Left lung (tissue), 10 donors: Measurements from ENCODE around the gene CPZ. TPM values are rescaled to one million over a fixed set of nuclear protein-coding genes. Genes with fewer than 3 reads are reported as not detected.

Source experiments
- ATAC-seq: fragments of 200-7000 bp; cut with Tn5 transposase; one replicate; pipeline ENCODE4 v1.9.1; 2020; ENCODE audit warnings: moderate library complexity
- DNase-seq, 4 donors: peaks; one replicate each; pipeline ENCODE4 v3.0.0-alpha.2; 2013 to 2020
- H3K27ac ChIP-seq, 2 donors: fragments of 200-600 bp; sonication (generic) in 1 of 2; one replicate each; pipeline versions ENCODE4 v1.5.0 to v1.8.0; 2020 to 2021
- H3K27me3 ChIP-seq, 2 donors: fragments of 200-600 bp; sonication (generic) in 1 of 2; one replicate each; pipeline versions ENCODE4 v1.5.0 to v1.8.0; 2020 to 2021
- H3K36me3 ChIP-seq, 2 donors: fragments of 200-600 bp; sonication (generic) in 1 of 2; one replicate each; pipeline versions ENCODE4 v1.5.0 to v1.8.0; 2020 to 2021
- H3K4me1 ChIP-seq, 2 donors: fragments of 200-600 bp; one replicate each; pipeline ENCODE4 v1.8.0; 2021
- H3K4me3 ChIP-seq, 2 donors: fragments of 200-600 bp; sonication (generic) in 1 of 2; one replicate each; pipeline versions ENCODE4 v1.5.0 to v1.8.0; 2020 to 2021; ENCODE audit warnings: mild to moderate bottlenecking in 1 of 2
- H3K9me3 ChIP-seq, 2 donors: fragments of 200-600 bp; sonication (generic) in 1 of 2; one replicate each; pipeline versions ENCODE4 v1.5.0 to v1.8.0; 2020 to 2021
- CTCF ChIP-seq, 2 donors: fragments of 200-600 bp; sonication (generic) in 1 of 2; IDR thresholded peaks; one replicate each; pipeline versions ENCODE4 v1.5.0 to v1.8.0; 2021; ENCODE audit warnings: antibody characterized with exemption in 2 of 2
- intact Hi-C, 2 donors: fragments of 100-400 bp; cut with DNase I; formaldehyde crosslinking; loops; one replicate each; pipeline versions ENCODE4 v1.11.2 to v1.14.2; 2022
- polyA plus RNA-seq, 6 donors: library from polyadenylated mRNA; unstranded; fragments of 120-200 nt; gene quantifications; one replicate each; pipeline ENCODE4 v1.2.1, GENCODE V29; 2013; ENCODE audit not compliant: insufficient read length in 6 of 6
- total RNA-seq, 2 donors: library from RNA; stranded (reverse); fragmentation: NEBNext Ultra II Directional; extraction: Animal tissue kit (Norgen Biotek cat#: 25700); gene quantifications; one replicate each; pipeline ENCODE4 v1.2.1, GENCODE V29; 2021
- donor health status: DM: no; HTN: yes; CAD: no.
- donor health status: DM: no; HTN: no; CAD: no.

The CPZ gene
- total and polyA plus RNA-seq, 8 donors, result 1.3 to 18.4 (median 3.2) TPM

- DNase-seq (no peak), ATAC-seq (no peak)
- intact Hi-C loops, result loop anchor here in 1 of 2 donors (10.0 kb wide), 1 partner anchor 73 kb away; no protein-coding TSS in a partner anchor
- H3K4me3 ChIP-seq, result no peak overlapping the region
- H3K4me1 ChIP-seq, result no peaks in the 10 kb centered on the region
- H3K36me3 ChIP-seq, result no peaks in the 10 kb centered on the region
- no peaks in the 10 kb centered on the region for H3K9me3 ChIP-seq
- no peak for TF ChIP-seq CTCF (IDR thresholded peaks at IDR 0.05)
- no peaks in the 10 kb centered on the region for H3K27me3 ChIP-seq
- no peak overlapping the region for H3K27ac ChIP-seq
These were observed 44.4 kb upstream of the CPZ start for GRCh38 chr4:8547912-8548730.

GRCh38 chr4:8548731-8549351, 43.7 kb upstream of the CPZ start:
- H3K36me3 ChIP-seq, result no peaks in the 10 kb centered on the region
- no peak for TF ChIP-seq CTCF (IDR thresholded peaks at IDR 0.05)
- H3K4me1 ChIP-seq, result no peaks in the 10 kb centered on the region
- no peak for DNase-seq
- ATAC-seq, result no peak
- H3K27me3 ChIP-seq, result no peaks in the 10 kb centered on the region
- no peak overlapping the region for H3K4me3 ChIP-seq
- no peak overlapping the region for H3K27ac ChIP-seq
- H3K9me3 ChIP-seq, result no peaks in the 10 kb centered on the region
- intact Hi-C loops, result loop anchor here in 1 of 2 donors (10.0 kb wide), 1 partner anchor 74 kb away; no protein-coding TSS in a partner anchor

GRCh38 chr4:8549352-8549931, 43.1 kb upstream of the CPZ start:
- H3K4me3 ChIP-seq, result no peak overlapping the region
- no peaks in the 10 kb centered on the region for H3K9me3 ChIP-seq
- no peaks in the 10 kb centered on the region for H3K27me3 ChIP-seq
- DNase-seq (no peak), ATAC-seq (no peak)
- no peaks in the 10 kb centered on the region for H3K36me3 ChIP-seq
- H3K27ac ChIP-seq, result no peak overlapping the region
- no peaks in the 10 kb centered on the region for H3K4me1 ChIP-seq
- intact Hi-C loops, result loop anchor here in 1 of 2 donors (10.0 kb wide), 1 partner anchor 75 kb away; no protein-coding TSS in a partner anchor
- no peak for TF ChIP-seq CTCF (IDR thresholded peaks at IDR 0.05)

GRCh38 chr4:8550691-8551090, 41.9 kb upstream of the CPZ start:
- no peak for TF ChIP-seq CTCF (IDR thresholded peaks at IDR 0.05)
- no peak overlapping the region for H3K27ac ChIP-seq
- DNase-seq, result no peak
- intact Hi-C loops, result no loop called here
- H3K4me1 ChIP-seq, result no peaks in the 10 kb centered on the region
- no peaks in the 10 kb centered on the region for H3K9me3 ChIP-seq
- no peaks in the 10 kb centered on the region for H3K27me3 ChIP-seq
- no peaks in the 10 kb centered on the region for H3K36me3 ChIP-seq
- no peak for ATAC-seq
- no peak overlapping the region for H3K4me3 ChIP-seq

- Histone ChIP-seq H3K27me3 (no peaks in the 10 kb centered on the region), H3K4me1 (no peaks in the 10 kb centered on the region), H3K27ac (no peak overlapping the region), H3K36me3 (no peaks in the 10 kb centered on the region), H3K9me3 (no peaks in the 10 kb centered on the region), H3K4me3 (no peak overlapping the region)
- intact Hi-C loops, result no loop called here
- ATAC-seq (no peak), DNase-seq (no peak)
- no peak for TF ChIP-seq CTCF (IDR thresholded peaks at IDR 0.05)
These were observed 40.5 kb upstream of the CPZ start for GRCh38 chr4:8552024-8552423.
